Ecto neural progenitor cell (in vitro differentiated cells): ENCODE data around the gene NRDE2.
"Not testable (repeated sequence)": the region's sequence is repeated elsewhere in the genome, so short reads cannot be mapped to it uniquely, and the experiment has no call there.

ENCODE experiments used
- DNase-seq: peaks from one replicate; pipeline ENCODE4 v3.0.0-alpha.2; 2018; ENCODE audit warnings: low spot score

Gene NRDE2

GRCh38 chr14:90341784-90342183 is 10.0 kb upstream of the NRDE2 start:
- no peak for DNase-seq

- DNase-seq = not testable (repeated sequence)
Measured at GRCh38 chr14:90341232-90341631, 9.5 kb upstream of the NRDE2 start.

DNA sequence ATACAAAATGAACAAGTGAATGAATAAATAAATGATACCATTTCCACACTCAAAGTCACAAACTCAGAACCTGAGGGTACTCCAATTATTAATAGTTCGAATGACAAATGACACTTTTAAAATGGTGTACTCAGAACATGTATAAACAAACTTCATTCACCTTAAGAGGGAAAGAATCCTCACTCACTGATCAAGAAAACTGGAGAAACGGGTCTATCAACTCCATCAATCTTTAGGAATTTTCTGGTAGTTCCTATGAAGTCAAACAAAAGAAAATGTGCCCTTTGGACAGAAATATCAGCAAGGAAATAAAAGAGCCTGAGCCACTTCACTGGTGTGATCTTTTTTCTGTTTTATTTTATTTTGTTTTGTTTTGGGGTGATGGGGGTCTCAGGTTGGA is 5.2 kb upstream of the NRDE2 start:
- DNase-seq = no peak

- no peak for DNase-seq
Measured at GRCh38 chr14:90336401-90336800, 4.7 kb upstream of the NRDE2 start.

- no peak for DNase-seq
Measured at GRCh38 chr14:90332271-90332584, 487 bp upstream of the NRDE2 start.

GRCh38 chr14:90330203-90331196 is 1.2 kb downstream of the NRDE2 start:
- no peak for DNase-seq

DNA sequence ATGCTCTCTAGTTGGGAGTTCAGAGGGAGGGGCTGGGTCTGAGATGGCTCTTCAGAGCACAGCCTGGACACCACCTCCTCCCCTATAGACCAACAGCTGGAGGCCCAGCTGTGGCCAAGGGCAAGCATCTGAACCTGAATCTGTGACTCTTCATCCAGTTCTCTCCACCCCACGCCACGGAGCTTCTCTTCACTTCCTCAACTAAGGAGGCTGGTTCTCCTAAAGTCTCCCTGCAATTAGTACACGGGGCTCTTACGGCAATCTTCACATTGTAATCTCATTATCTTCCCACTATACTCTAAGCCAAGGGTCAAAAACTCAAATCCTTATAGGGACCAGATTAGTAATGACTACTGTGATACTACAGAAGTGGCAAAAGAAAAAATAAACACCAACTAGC is 9.8 kb downstream of the NRDE2 start:
- DNase-seq = no peak

GRCh38 chr14:90319634-90320541 is 11.9 kb downstream of the NRDE2 start:
- no peak for DNase-seq

GRCh38 chr14:90319173-90319572 is 12.6 kb downstream of the NRDE2 start:
- DNase-seq = no peak

- DNase-seq = no peak
Measured at GRCh38 chr14:90318016-90318415, 13.7 kb downstream of the NRDE2 start.

- DNase-seq = no peak
Measured at GRCh38 chr14:90317286-90317685, 14.5 kb downstream of the NRDE2 start.

- DNase-seq = no peak
Measured at GRCh38 chr14:90308561-90308960, 23.2 kb downstream of the NRDE2 start.

- DNase-seq = no peak
Measured at GRCh38 chr14:90305176-90305601, 26.6 kb downstream of the NRDE2 start.

GRCh38 chr14:90304502-90304901 is 27.2 kb downstream of the NRDE2 start:
- DNase-seq = no peak

DNA sequence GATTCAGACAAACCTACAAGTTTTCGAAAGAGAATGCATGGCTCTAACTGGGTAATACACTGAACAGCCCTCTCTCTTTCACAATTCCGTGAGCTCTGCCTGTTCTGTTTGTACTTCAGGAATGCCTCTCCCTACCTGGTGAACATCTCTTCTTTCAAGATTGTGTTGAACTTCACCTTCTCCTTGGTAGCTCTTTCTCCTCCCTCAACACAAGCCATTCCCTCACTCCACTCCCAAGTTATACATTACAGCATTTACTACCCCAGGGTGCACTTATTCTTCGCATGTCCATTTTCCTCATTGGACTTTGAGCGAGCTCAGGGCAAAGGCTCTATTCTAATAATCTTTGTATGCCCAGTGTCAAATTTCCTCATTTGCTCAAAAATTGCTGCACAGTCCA is 28.3 kb downstream of the NRDE2 start:
- no peak for DNase-seq

- DNase-seq = no peak
Measured at GRCh38 chr14:90302529-90303303, 29.0 kb downstream of the NRDE2 start.

- no peak for DNase-seq
Measured at GRCh38 chr14:90301668-90302090, 30.1 kb downstream of the NRDE2 start.

- no peak for DNase-seq
Measured at GRCh38 chr14:90301122-90301521, 30.6 kb downstream of the NRDE2 start.

GRCh38 chr14:90300611-90301047 is 31.1 kb downstream of the NRDE2 start:
- DNase-seq = no peak

GRCh38 chr14:90299408-90299807 is 32.3 kb downstream of the NRDE2 start:
- no peak for DNase-seq

DNA sequence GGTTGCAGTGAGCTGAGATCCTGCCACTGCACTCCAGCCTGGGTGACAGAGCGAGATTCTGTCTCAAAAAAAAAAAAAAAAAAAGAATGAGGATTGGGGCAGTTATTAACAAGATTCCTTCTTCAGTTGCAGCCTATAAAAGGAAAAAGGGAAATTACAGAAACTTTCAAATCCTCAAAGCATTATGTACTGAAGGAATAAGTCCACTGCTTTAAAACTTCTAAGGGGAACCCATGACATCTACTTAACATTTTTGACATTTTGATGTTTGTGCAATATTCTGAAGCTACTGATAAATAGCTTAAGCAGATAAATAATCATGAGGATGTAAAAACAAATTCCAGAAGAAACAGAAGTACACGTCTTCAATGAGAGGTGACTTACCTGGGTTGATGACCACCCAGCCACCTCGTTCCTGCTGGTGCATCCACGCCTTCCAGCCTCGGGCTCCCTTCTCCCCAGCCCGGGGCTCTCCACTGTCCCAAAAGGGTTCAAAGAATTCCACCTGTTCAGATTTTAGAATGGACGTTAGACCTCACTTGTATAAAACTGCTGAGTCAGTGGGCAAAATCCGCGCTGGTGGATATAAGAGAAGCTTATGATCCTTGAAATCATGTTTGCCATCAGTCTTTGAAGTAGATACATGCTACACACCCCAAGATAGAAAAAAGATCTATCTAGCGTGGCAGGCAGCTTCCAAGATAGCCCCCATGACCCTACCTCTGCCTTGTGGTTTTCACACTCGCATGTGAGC is 33.7 kb downstream of the NRDE2 start:
- no peak for DNase-seq
